ENCODE measurements around the gene ALDH1B1.

ALDH1B1 gene

GRCh38 chr9:38386319-38386895, 6.1 kb upstream of the ALDH1B1 start:
- Histone ChIP-seq H3K27ac (no peak overlapping the region), H3K36me3 (ENCODE audit: insufficient read depth) (no peaks in the 10 kb centered on the region), H3K4me2 (no peak overlapping the region), H3K79me2 (ENCODE audit: insufficient read depth, low read depth) (no peaks in the 10 kb centered on the region), H4K20me1 (ENCODE audit: insufficient read depth) (no peaks in the 10 kb centered on the region), H3K9ac (no peak overlapping the region), H3K4me3 (IDR thresholded peaks at IDR 0.05; ENCODE audit: insufficient read depth, low read depth, low read length) (no peak overlapping the region), H3K4me1 (ENCODE audit: low read depth, poor library complexity, severe bottlenecking) (no peaks in the 10 kb centered on the region), H3K27me3 (ENCODE audit: insufficient read depth, low read depth) (no peaks in the 10 kb centered on the region), H2AFZ (ENCODE audit: low read depth) (no peak overlapping the region)
- TF ChIP-seq, protein P1, sequence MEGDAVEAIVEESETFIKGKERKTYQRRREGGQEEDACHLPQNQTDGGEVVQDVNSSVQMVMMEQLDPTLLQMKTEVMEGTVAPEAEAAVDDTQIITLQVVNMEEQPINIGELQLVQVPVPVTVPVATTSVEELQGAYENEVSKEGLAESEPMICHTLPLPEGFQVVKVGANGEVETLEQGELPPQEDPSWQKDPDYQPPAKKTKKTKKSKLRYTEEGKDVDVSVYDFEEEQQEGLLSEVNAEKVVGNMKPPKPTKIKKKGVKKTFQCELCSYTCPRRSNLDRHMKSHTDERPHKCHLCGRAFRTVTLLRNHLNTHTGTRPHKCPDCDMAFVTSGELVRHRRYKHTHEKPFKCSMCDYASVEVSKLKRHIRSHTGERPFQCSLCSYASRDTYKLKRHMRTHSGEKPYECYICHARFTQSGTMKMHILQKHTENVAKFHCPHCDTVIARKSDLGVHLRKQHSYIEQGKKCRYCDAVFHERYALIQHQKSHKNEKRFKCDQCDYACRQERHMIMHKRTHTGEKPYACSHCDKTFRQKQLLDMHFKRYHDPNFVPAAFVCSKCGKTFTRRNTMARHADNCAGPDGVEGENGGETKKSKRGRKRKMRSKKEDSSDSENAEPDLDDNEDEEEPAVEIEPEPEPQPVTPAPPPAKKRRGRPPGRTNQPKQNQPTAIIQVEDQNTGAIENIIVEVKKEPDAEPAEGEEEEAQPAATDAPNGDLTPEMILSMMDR (conservative IDR thresholded peaks at IDR 0.05; ENCODE audit: low read depth, low read length): no peak

DNA sequence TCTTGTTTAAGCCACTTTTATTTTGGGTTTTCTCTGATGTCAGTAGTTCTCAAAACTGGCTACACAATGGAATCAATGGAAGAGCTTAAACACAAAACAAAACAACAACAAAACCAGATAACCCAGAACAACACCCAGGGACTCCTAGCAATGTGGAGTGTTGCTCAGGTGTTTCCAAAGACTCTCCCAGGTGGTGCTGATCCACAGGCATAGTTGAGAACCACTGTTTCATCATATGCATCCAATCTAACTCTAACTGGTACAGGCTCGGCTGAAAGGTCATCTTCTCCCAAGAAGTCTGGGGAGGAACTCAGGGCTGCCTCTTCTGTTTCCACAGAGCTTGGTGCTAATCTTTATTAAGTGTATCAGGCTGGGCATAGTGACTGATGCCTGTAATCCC, 5.4 kb upstream of the ALDH1B1 start:
- H3K79me2 ChIP-seq (ENCODE audit: insufficient read depth, low read depth): no peaks in the 10 kb centered on the region
- H3K36me3 ChIP-seq (ENCODE audit: insufficient read depth): no peaks in the 10 kb centered on the region
- H3K9ac ChIP-seq: no peak overlapping the region
- H4K20me1 ChIP-seq (ENCODE audit: insufficient read depth): no peaks in the 10 kb centered on the region
- no peak overlapping the region for H2AFZ ChIP-seq (ENCODE audit: low read depth)
- no peaks in the 10 kb centered on the region for H3K27me3 ChIP-seq (ENCODE audit: insufficient read depth, low read depth)
- H3K27ac ChIP-seq: no peak overlapping the region
- no peak overlapping the region for H3K4me3 ChIP-seq (IDR thresholded peaks at IDR 0.05; ENCODE audit: insufficient read depth, low read depth, low read length)
- no peak overlapping the region for H3K4me2 ChIP-seq
- H3K4me1 ChIP-seq (ENCODE audit: low read depth, poor library complexity, severe bottlenecking): no peaks in the 10 kb centered on the region
- TF ChIP-seq, protein P1 (conservative IDR thresholded peaks at IDR 0.05; ENCODE audit: low read depth, low read length): no peak

DNA sequence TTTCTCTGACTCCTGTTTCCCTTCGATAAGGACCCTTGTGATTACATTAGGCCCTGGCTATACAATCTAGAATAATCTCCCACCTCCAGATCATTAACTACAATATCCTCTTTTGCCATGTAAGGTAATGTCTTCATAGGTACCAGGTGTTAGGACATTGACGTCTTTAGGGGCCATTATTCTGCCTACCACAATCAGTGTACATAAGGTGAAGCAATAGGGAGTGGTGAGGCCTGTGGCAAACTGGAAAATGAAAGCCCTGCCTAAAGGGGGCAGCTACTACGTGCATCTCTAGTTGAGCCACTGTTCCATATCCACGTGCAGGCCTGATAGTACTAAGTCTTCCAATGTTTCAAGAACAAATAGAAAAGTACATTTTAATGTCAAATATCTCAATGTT, 4.8 kb upstream of the ALDH1B1 start:
- no peak overlapping the region for H3K4me3 ChIP-seq (IDR thresholded peaks at IDR 0.05; ENCODE audit: insufficient read depth, low read depth, low read length)
- H3K27ac ChIP-seq: no peak overlapping the region
- no peak overlapping the region for H3K9ac ChIP-seq
- H3K4me1 ChIP-seq (ENCODE audit: low read depth, poor library complexity, severe bottlenecking): no peaks in the 10 kb centered on the region
- H4K20me1 ChIP-seq (ENCODE audit: insufficient read depth): no peaks in the 10 kb centered on the region
- H3K36me3 ChIP-seq (ENCODE audit: insufficient read depth): no peaks in the 10 kb centered on the region
- TF ChIP-seq, protein P1 (conservative IDR thresholded peaks at IDR 0.05; ENCODE audit: low read depth, low read length): no peak
- H2AFZ ChIP-seq (ENCODE audit: low read depth): no peak overlapping the region
- no peaks in the 10 kb centered on the region for H3K27me3 ChIP-seq (ENCODE audit: insufficient read depth, low read depth)
- H3K79me2 ChIP-seq (ENCODE audit: insufficient read depth, low read depth): no peaks in the 10 kb centered on the region; the same call in 1 of the 2 replicates
- H3K4me2 ChIP-seq: no peak overlapping the region

GRCh38 chr9:38388283-38389223, 3.9 kb upstream of the ALDH1B1 start:
- Histone ChIP-seq H3K4me2 (no peak overlapping the region), H3K36me3 (ENCODE audit: insufficient read depth) (no peaks in the 10 kb centered on the region), H2AFZ (ENCODE audit: low read depth) (no peak overlapping the region), H4K20me1 (ENCODE audit: insufficient read depth) (no peaks in the 10 kb centered on the region), H3K79me2 (ENCODE audit: insufficient read depth, low read depth) (peaks cover 8% of the 10 kb centered on the region; the same call in 1 of the 2 replicates), H3K4me1 (ENCODE audit: low read depth, poor library complexity, severe bottlenecking) (no peaks in the 10 kb centered on the region), H3K27me3 (ENCODE audit: insufficient read depth, low read depth) (no peaks in the 10 kb centered on the region), H3K4me3 (IDR thresholded peaks at IDR 0.05; ENCODE audit: insufficient read depth, low read depth, low read length) (no peak overlapping the region), H3K9ac (no peak overlapping the region), H3K27ac (no peak overlapping the region)
- TF ChIP-seq, protein P1 (conservative IDR thresholded peaks at IDR 0.05; ENCODE audit: low read depth, low read length): no peak

All from KMS-11 (cell line).